Liver (tissue), 9 donors: ENCODE results near the gene DOCK11. TPM values are rescaled to one million over a fixed set of nuclear protein-coding genes. Genes with fewer than 3 reads are reported as not detected.
"Not testable (repeated sequence)": the region's sequence is repeated elsewhere in the genome, so short reads cannot be mapped to it uniquely, and the experiment has no call there.

Experiments
- DNase-seq: peaks from one replicate; pipeline ENCODE4 v3.0.0-alpha.2; 2017; ENCODE audit warnings: low spot score
- H3K27ac ChIP-seq, 2 donors: one replicate each; pipeline ENCODE4 v1.7.0; 2013; ENCODE audit warnings: inconsistent platforms in 2 of 2, low read length in 2 of 2, control low read depth in 1 of 2, low read depth in 1 of 2, mild to moderate bottlenecking in 1 of 2
- H3K27me3 ChIP-seq, 4 donors: one replicate each; pipeline versions ENCODE4 v1.6.1 to v1.7.0; 2013; ENCODE audit warnings: low read length in 3 of 4, inconsistent platforms in 1 of 4, mild to moderate bottlenecking in 1 of 4, moderate library complexity in 1 of 4; ENCODE audit not compliant: control insufficient read depth in 4 of 4, insufficient read depth in 4 of 4
- H3K36me3 ChIP-seq, 4 donors: one replicate each; pipeline versions ENCODE4 v1.6.1 to v1.7.0; 2013; ENCODE audit warnings: low read length in 3 of 4, mild to moderate bottlenecking in 3 of 4, low read depth in 1 of 4, moderate library complexity in 1 of 4; ENCODE audit not compliant: control insufficient read depth in 4 of 4, insufficient read depth in 3 of 4
- H3K4me1 ChIP-seq, 4 donors: one replicate each; pipeline versions ENCODE4 v1.6.1 to v1.7.0; 2013; ENCODE audit warnings: low read length in 3 of 4, mild to moderate bottlenecking in 3 of 4, moderate library complexity in 1 of 4; ENCODE audit not compliant: control insufficient read depth in 4 of 4, insufficient read depth in 4 of 4
- H3K4me3 ChIP-seq, 3 donors: one replicate each; pipeline versions ENCODE4 v1.6.1 to v1.7.0; 2013; ENCODE audit warnings: low read length in 3 of 3, control low read depth in 1 of 3, low read depth in 1 of 3, mild to moderate bottlenecking in 1 of 3
- H3K9ac ChIP-seq, 2 donors: one replicate each; pipeline ENCODE4 v1.7.0; 2013; ENCODE audit warnings: low read length in 2 of 2, mild to moderate bottlenecking in 2 of 2, moderate library complexity in 2 of 2, control low read depth in 1 of 2, low read depth in 1 of 2
- H3K9me3 ChIP-seq, 4 donors: one replicate each; pipeline versions ENCODE4 v1.6.1 to v1.7.0; 2013; ENCODE audit warnings: low read length in 3 of 4; ENCODE audit not compliant: control insufficient read depth in 4 of 4
- EGR1 ChIP-seq, 2 donors: IDR thresholded peaks; 2 replicates each; pipeline ENCODE4 v1.6.1; 2016 to 2018; ENCODE audit warnings: antibody characterized with exemption in 2 of 2, low read depth in 2 of 2
- FOXA1 ChIP-seq: IDR thresholded peaks from 2 replicates; pipeline ENCODE4 v1.6.1; 2016; ENCODE audit warnings: antibody characterized with exemption
- FOXA2 ChIP-seq: IDR thresholded peaks from 2 replicates; pipeline ENCODE4 v1.6.1; 2016; ENCODE audit warnings: antibody characterized with exemption
- GABPA ChIP-seq, 2 donors: IDR thresholded peaks in 1 of 2; conservative IDR thresholded peaks in 1 of 2; 2 replicates each; pipeline ENCODE4 v1.6.1; 2016; ENCODE audit warnings: antibody characterized with exemption in 2 of 2, mild to moderate bottlenecking in 1 of 2, moderate library complexity in 1 of 2
- HNF4A ChIP-seq, 2 donors: conservative IDR thresholded peaks; 2 replicates each; pipeline ENCODE4 v1.6.1; 2016; ENCODE audit warnings: antibody characterized with exemption in 2 of 2, mild to moderate bottlenecking in 2 of 2
- HNF4G ChIP-seq: IDR thresholded peaks from 2 replicates; pipeline ENCODE4 v1.6.1; 2016; ENCODE audit warnings: antibody characterized with exemption
- JUND ChIP-seq, 2 donors: IDR thresholded peaks; 2 replicates each; pipeline ENCODE4 v1.6.1; 2016; ENCODE audit warnings: antibody characterized with exemption in 2 of 2
- MAX ChIP-seq: IDR thresholded peaks from 2 replicates; pipeline ENCODE4 v1.6.1; 2016; ENCODE audit warnings: antibody characterized with exemption
- NR2F2 ChIP-seq: IDR thresholded peaks from 2 replicates; pipeline ENCODE4 v1.6.1; 2016; ENCODE audit warnings: antibody characterized with exemption
- RAD21 ChIP-seq, 2 donors: IDR thresholded peaks; 2 replicates each; pipeline ENCODE4 v1.6.1; 2016; ENCODE audit warnings: antibody characterized with exemption in 2 of 2, mild to moderate bottlenecking in 2 of 2
- REST ChIP-seq: IDR thresholded peaks from 2 replicates; pipeline ENCODE4 v1.6.1; 2016; ENCODE audit warnings: antibody characterized with exemption, mild to moderate bottlenecking
- RXRA ChIP-seq, 2 donors: IDR thresholded peaks; 2 replicates each; pipeline ENCODE4 v1.6.1; 2017 to 2018; ENCODE audit warnings: antibody characterized with exemption in 2 of 2, mild to moderate bottlenecking in 1 of 2
- SP1 ChIP-seq: IDR thresholded peaks from 2 replicates; pipeline ENCODE4 v1.6.1; 2018; ENCODE audit warnings: antibody characterized with exemption, mild to moderate bottlenecking
- TAF1 ChIP-seq: conservative IDR thresholded peaks from 2 replicates; pipeline ENCODE4 v1.6.1; 2016; ENCODE audit warnings: antibody characterized with exemption, mild to moderate bottlenecking
- YY1 ChIP-seq: IDR thresholded peaks from 2 replicates; pipeline ENCODE4 v1.6.1; 2016; ENCODE audit warnings: antibody characterized with exemption, mild to moderate bottlenecking
- ZBTB33 ChIP-seq: IDR thresholded peaks from 2 replicates; pipeline ENCODE4 v1.6.1; 2016; ENCODE audit warnings: antibody characterized with exemption
- WGBS: extraction: QIAGEN DNeasy Blood & Tissue Kit; methylation state at CpG from one replicate; pipeline ENCODE4 v1.1.7; 2013; 5-methylcytosine and 5-hydroxymethylcytosine counted together
- polyA plus RNA-seq, 2 donors: library from polyadenylated mRNA; stranded (reverse) in 1 of 2; unstranded in 1 of 2; fragments of 200-250 nt in 1 of 2; fragments of >200 nt in 1 of 2; fragmentation: Nextera tagmentation in 1 of 2; extraction: Ambion mirVana in 1 of 2; gene quantifications; one replicate each; pipeline versions ENCODE4 v1.2.1 to v1.2.3, GENCODE V29; 2013 to 2015
- total RNA-seq, 2 donors: library from RNA; depleted of rRNA; stranded (reverse); fragments of >200 nt; gene quantifications; one replicate each; pipeline ENCODE4 v1.2.3, GENCODE V29; 2014
- TF ChIP-seq, protein P1 (sequence below): fragments of 150-350 bp; IDR thresholded peaks from 2 replicates; pipeline ENCODE4 v1.5.1; 2017; ENCODE audit warnings: improper control_type of control experiment, low read depth, low read length; ENCODE audit not compliant: missing input control
- TF ChIP-seq, protein P2 (sequence below): IDR thresholded peaks from 2 replicates; pipeline ENCODE4 v1.6.1; 2016; ENCODE audit warnings: antibody characterized with exemption
- donor health status: healthy.
- donor health status: healthy.
- donor health status: healthy.
- donor health status: healthy.
- donor health status: healthy.

Gene DOCK11
- total and polyA plus RNA-seq, 4 donors: 1.3 to 9.3 (median 3.7) TPM

GRCh38 chrX:118582926-118583325 lies 87.3 kb downstream of the DOCK11 start:
- DNase-seq, H3K9me3 ChIP-seq, H3K4me3 ChIP-seq, H3K4me1 ChIP-seq, H3K36me3 ChIP-seq, H3K27ac ChIP-seq, H3K9ac ChIP-seq, H3K27me3 ChIP-seq: not testable (repeated sequence)
- WGBS: 99% methylated on average over 3 of the region's 3 CpGs

DNA sequence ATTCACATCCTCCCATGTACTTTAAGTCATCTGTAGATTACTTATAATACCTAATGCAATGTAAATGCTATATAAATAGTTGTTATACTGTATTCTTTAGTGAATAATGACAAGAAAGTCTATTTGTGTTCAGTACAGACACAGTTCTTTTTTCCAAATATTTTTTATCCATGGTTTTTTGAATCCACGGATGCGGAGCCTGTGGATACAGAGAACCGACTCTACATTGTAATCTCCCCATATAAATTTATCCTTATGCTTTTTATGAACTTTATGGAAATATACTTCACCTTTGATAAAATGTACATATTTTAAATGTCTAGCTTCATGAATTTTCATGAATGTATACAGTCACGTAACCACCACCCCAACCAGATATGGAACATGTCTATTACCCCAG lies 88.2 kb downstream of the DOCK11 start:
- no peak overlapping the region for H3K27ac ChIP-seq
- TF ChIP-seq MAX (no peak), GABPA (IDR thresholded peaks at IDR 0.05 in 1 of 2, conservative IDR thresholded peaks at IDR 0.05 in 1 of 2) (no peak), SP1 (no peak), REST (no peak), YY1 (no peak), TAF1 (no peak), JUND (IDR thresholded peaks at IDR 0.05) (no peak), HNF4G (no peak), FOXA2 (no peak), HNF4A (conservative IDR thresholded peaks at IDR 0.05) (no peak), NR2F2 (no peak), RXRA (IDR thresholded peaks at IDR 0.05) (no peak), FOXA1 (no peak), EGR1 (IDR thresholded peaks at IDR 0.05; ENCODE audit: low read depth in 2 of 2) (no peak), RAD21 (IDR thresholded peaks at IDR 0.05) (no peak), ZBTB33 (no peak)
- TF ChIP-seq, protein P1, sequence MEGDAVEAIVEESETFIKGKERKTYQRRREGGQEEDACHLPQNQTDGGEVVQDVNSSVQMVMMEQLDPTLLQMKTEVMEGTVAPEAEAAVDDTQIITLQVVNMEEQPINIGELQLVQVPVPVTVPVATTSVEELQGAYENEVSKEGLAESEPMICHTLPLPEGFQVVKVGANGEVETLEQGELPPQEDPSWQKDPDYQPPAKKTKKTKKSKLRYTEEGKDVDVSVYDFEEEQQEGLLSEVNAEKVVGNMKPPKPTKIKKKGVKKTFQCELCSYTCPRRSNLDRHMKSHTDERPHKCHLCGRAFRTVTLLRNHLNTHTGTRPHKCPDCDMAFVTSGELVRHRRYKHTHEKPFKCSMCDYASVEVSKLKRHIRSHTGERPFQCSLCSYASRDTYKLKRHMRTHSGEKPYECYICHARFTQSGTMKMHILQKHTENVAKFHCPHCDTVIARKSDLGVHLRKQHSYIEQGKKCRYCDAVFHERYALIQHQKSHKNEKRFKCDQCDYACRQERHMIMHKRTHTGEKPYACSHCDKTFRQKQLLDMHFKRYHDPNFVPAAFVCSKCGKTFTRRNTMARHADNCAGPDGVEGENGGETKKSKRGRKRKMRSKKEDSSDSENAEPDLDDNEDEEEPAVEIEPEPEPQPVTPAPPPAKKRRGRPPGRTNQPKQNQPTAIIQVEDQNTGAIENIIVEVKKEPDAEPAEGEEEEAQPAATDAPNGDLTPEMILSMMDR: no peak
- TF ChIP-seq, protein P2, sequence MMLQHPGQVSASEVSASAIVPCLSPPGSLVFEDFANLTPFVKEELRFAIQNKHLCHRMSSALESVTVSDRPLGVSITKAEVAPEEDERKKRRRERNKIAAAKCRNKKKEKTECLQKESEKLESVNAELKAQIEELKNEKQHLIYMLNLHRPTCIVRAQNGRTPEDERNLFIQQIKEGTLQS: no peak
- DNase-seq: no peak

More for the DNA sequence above, 88.2 kb downstream of the DOCK11 start:
- WGBS: 98% methylated on average over 4 of the region's 4 CpGs
- Histone ChIP-seq H3K9me3 (peaks cover 0 to 2% (median 0%) of the 10 kb centered on the region in 4 donors), H3K36me3 (peaks cover 0 to 2% (median 0%) of the 10 kb centered on the region in 4 donors), H3K9ac (no peak overlapping the region), H3K4me3 (no peak overlapping the region), H3K4me1 (no peaks in the 10 kb centered on the region), H3K27me3 (no peaks in the 10 kb centered on the region)
